ENCODE measurements around the gene NSG1. TPM values are rescaled to one million over a fixed set of nuclear protein-coding genes. Genes with fewer than 3 reads are reported as not detected.

NSG1 gene
- total RNA-seq, 1 donor from 2014 or later = 24.5 TPM

- TF ChIP-seq, protein P1, sequence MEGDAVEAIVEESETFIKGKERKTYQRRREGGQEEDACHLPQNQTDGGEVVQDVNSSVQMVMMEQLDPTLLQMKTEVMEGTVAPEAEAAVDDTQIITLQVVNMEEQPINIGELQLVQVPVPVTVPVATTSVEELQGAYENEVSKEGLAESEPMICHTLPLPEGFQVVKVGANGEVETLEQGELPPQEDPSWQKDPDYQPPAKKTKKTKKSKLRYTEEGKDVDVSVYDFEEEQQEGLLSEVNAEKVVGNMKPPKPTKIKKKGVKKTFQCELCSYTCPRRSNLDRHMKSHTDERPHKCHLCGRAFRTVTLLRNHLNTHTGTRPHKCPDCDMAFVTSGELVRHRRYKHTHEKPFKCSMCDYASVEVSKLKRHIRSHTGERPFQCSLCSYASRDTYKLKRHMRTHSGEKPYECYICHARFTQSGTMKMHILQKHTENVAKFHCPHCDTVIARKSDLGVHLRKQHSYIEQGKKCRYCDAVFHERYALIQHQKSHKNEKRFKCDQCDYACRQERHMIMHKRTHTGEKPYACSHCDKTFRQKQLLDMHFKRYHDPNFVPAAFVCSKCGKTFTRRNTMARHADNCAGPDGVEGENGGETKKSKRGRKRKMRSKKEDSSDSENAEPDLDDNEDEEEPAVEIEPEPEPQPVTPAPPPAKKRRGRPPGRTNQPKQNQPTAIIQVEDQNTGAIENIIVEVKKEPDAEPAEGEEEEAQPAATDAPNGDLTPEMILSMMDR (conservative IDR thresholded peaks at IDR 0.05) = no peak
- no peaks in the 10 kb centered on the region for H3K9me3 Mint-ChIP-seq
- no peak for DNase-seq (ENCODE audit: low read depth, low spot score)
- no peaks in the 10 kb centered on the region for H3K36me3 Mint-ChIP-seq (ENCODE audit: low read depth)
- peaks cover 9% of the 10 kb centered on the region for H3K4me1 Mint-ChIP-seq
- H3K27me3 Mint-ChIP-seq (ENCODE audit: low read depth) = no peaks in the 10 kb centered on the region
- H3K27ac Mint-ChIP-seq (ENCODE audit: unreplicated experiment) = no peak overlapping the region
- no peak overlapping the region for H3K4me3 Mint-ChIP-seq
These were observed 52.9 kb downstream of the NSG1 start for GRCh38 chr4:4439782-4440181.

DNA sequence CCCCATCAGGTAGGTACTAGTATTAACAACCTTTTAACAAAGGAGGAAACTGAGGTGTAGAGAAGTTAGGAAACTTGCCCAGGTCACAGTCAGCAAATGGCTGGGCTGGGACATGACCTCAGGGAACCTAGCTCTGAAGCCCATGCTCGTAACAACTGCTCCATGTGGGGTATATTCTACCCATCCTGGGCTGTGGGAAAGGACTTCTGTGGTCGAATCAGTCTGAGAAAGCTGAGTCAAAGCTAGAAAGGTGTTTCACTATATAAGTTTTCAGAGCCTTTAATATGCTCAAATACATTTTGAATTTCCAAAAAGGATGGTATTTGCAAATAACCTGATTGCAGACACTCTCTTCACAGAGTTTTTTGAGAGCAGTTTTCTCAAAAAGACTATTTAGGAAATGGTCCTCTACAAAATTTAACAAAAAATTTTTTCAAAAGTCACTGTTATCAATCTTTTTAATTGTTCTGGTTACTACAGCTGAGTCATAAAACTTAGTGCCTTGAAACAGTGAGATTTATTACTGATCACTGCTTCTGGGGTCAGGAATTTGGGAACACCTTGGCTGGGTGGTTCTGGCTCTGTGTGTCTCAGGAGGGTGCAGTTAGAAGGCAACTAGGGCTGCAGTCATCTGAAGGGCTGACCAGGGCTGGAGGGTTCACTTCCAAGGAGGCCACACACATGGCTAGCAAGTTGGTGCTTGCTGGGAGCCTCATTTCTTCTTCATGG lies 53.6 kb downstream of the NSG1 start:
- H3K4me3 Mint-ChIP-seq = no peak overlapping the region
- TF ChIP-seq, protein P1 (conservative IDR thresholded peaks at IDR 0.05) = no peak
- H3K27ac Mint-ChIP-seq (ENCODE audit: unreplicated experiment) = no peak overlapping the region
- no peaks in the 10 kb centered on the region for H3K27me3 Mint-ChIP-seq (ENCODE audit: low read depth)
- H3K4me1 Mint-ChIP-seq = peaks cover 9% of the 10 kb centered on the region
- no peaks in the 10 kb centered on the region for H3K36me3 Mint-ChIP-seq (ENCODE audit: low read depth)
- DNase-seq (ENCODE audit: low read depth, low spot score) = no peak
- H3K9me3 Mint-ChIP-seq = no peaks in the 10 kb centered on the region

DNA sequence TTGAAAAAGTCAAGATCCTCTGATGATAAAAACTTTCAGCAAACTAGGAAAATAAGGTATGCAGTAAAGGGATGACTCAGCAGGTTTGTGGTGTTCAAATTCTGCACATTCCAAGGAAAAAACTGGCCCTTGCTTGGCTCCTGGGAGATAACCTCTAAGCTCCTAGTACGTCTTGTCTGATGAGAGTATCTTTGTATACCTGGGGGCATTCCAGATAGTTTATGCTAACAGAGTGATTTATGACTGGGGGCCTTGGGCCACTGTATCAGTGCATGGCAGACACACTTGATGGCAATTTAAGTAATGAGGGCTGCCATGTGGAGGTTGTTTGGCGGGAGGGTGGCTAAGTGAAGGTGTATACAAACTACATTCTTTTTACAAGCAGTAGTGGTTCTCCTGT lies 56.9 kb downstream of the NSG1 start:
- no peaks in the 10 kb centered on the region for H3K9me3 Mint-ChIP-seq
- no peak for DNase-seq (ENCODE audit: low read depth, low spot score)
- peaks cover 9% of the 10 kb centered on the region for H3K4me1 Mint-ChIP-seq
- peak overlapping the region; percentile 21 for H3K27ac Mint-ChIP-seq (ENCODE audit: unreplicated experiment)
- TF ChIP-seq, protein P1 (conservative IDR thresholded peaks at IDR 0.05) = no peak
- no peaks in the 10 kb centered on the region for H3K27me3 Mint-ChIP-seq (ENCODE audit: low read depth)
- H3K4me3 Mint-ChIP-seq = no peak overlapping the region
- H3K36me3 Mint-ChIP-seq (ENCODE audit: low read depth) = no peaks in the 10 kb centered on the region

DNA sequence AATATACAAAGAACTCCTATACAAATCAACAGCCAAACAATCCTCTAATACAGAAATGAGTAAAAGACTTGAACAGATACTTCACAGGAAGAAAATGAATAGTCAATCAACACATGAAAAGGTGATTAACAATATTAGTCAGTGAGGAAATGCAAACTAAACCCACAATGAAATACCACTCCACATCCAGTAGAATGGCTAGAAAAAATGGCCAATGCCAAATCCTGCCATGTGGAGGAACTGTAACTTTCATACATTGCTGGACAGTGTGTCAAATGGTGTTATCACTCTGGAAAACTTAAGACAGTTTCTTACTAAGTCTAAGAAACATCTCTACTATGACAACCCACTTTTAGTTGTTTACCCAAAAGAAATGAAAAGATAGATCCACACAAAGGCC lies 59.5 kb downstream of the NSG1 start:
- TF ChIP-seq, protein P1 (conservative IDR thresholded peaks at IDR 0.05) = no peak

GRCh38 chr4:4455210-4455865 lies 68.4 kb downstream of the NSG1 start:
- H3K27me3 Mint-ChIP-seq (ENCODE audit: low read depth) = no peaks in the 10 kb centered on the region
- no peak overlapping the region for H3K4me3 Mint-ChIP-seq
- peaks cover 6% of the 10 kb centered on the region for H3K4me1 Mint-ChIP-seq
- no peak overlapping the region for H3K27ac Mint-ChIP-seq (ENCODE audit: unreplicated experiment)
- DNase-seq (ENCODE audit: low read depth, low spot score) = no peak
- H3K9me3 Mint-ChIP-seq = no peaks in the 10 kb centered on the region
- H3K36me3 Mint-ChIP-seq (ENCODE audit: low read depth) = peaks cover 20% of the 10 kb centered on the region
- TF ChIP-seq, protein P1 (conservative IDR thresholded peaks at IDR 0.05) = no peak

More for the DNA sequence above, 59.5 kb downstream of the NSG1 start:
- Mint-ChIP-seq H3K9me3 (no peaks in the 10 kb centered on the region), H3K27me3 (ENCODE audit: low read depth) (no peaks in the 10 kb centered on the region), H3K4me1 (peaks cover 14% of the 10 kb centered on the region), H3K27ac (ENCODE audit: unreplicated experiment) (no peak overlapping the region), H3K4me3 (no peak overlapping the region), H3K36me3 (ENCODE audit: low read depth) (no peaks in the 10 kb centered on the region)
- DNase-seq (ENCODE audit: low read depth, low spot score) = no peak
